Measurements from ENCODE around the gene RBMS3. TPM values are rescaled to one million over a fixed set of nuclear protein-coding genes. Genes with fewer than 3 reads are reported as not detected.

Gene RBMS3
- total and polyA plus RNA-seq, 2 of the 13 experiments (the other 11 are each of a cell fraction or from before 2014, with no cell fraction given): not detected

DNA sequence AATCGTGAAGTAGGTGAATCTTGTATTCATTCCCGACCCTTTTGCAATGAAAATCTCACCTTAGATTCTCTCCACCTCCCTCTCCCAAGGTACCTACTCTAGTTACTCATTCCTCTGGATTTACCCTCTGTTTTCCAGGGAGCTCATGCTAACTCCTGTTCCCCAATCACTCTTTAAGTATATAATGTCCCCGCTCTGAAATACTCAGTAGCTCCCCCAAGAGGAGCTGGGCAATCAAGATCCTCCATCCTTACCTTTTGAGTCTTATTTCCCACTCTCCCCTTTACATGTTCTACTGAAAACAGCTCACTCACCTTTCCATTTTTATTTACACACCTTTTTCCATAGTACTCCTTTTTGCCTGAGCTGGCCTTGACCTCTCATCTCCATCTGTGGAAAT, 599.9 kb downstream of the RBMS3 start:
- no peak overlapping the region for H3K4me3 ChIP-seq (replicated peaks in 1 of 3; ENCODE audit: insufficient read depth in 1 of 3, low read depth in 2 of 3, low read length in 3 of 3)
- no peaks in the 10 kb centered on the region for H3K9me3 ChIP-seq (ENCODE audit: low read length)
- TF ChIP-seq KDM6A (CRISPR knock-in tag; IDR thresholded peaks at IDR 0.05; ENCODE audit: low read depth) (no peak), ZSCAN20 (CRISPR knock-in tag; IDR thresholded peaks at IDR 0.05; ENCODE audit: borderline replicate concordance) (no peak), CC2D1A (CRISPR knock-in tag; IDR thresholded peaks at IDR 0.05) (no peak), NR2F6 (IDR thresholded peaks at IDR 0.05) (no peak), NR2F6 (CRISPR knock-in tag; IDR thresholded peaks at IDR 0.05) (no peak), SMYD3 (CRISPR knock-in tag; IDR thresholded peaks at IDR 0.05) (no peak)
- TF ChIP-seq, protein P1, sequence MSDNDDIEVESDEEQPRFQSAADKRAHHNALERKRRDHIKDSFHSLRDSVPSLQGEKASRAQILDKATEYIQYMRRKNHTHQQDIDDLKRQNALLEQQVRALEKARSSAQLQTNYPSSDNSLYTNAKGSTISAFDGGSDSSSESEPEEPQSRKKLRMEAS (IDR thresholded peaks at IDR 0.05): no peak
- TF ChIP-seq, protein P2, sequence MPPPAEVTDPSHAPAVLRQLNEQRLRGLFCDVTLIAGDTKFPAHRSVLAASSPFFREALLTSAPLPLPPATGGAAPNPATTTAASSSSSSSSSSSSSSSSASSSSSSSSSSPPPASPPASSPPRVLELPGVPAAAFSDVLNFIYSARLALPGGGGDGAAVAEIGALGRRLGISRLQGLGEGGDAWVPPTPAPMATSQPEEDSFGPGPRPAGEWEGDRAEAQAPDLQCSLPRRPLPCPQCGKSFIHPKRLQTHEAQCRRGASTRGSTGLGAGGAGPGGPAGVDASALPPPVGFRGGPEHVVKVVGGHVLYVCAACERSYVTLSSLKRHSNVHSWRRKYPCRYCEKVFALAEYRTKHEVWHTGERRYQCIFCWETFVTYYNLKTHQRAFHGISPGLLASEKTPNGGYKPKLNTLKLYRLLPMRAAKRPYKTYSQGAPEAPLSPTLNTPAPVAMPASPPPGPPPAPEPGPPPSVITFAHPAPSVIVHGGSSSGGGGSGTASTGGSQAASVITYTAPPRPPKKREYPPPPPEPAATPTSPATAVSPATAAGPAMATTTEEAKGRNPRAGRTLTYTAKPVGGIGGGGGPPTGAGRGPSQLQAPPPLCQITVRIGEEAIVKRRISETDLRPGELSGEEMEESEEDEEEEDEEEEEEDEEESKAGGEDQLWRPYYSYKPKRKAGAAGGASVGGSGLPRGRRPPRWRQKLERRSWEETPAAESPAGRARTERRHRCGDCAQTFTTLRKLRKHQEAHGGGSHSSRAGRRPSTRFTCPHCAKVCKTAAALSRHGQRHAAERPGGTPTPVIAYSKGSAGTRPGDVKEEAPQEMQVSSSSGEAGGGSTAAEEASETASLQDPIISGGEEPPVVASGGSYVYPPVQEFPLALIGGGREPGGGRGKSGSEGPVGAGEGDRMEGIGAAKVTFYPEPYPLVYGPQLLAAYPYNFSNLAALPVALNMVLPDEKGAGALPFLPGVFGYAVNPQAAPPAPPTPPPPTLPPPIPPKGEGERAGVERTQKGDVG (CRISPR knock-in tag; IDR thresholded peaks at IDR 0.05; ENCODE audit: borderline replicate concordance): no peak
- intact Hi-C loops (cut with micrococcal nuclease; ENCODE audit: unreplicated experiment): no loop called here
- in situ Hi-C loops (cut with HindIII; ENCODE audit: extremely low pct_ligation_motif_present, low pct_unique_long_range_greater_than_20kb): no loop called here
- ATAC-seq: no peak
- no peak for FAIRE-seq
- no peaks in the 10 kb centered on the region for H3K4me1 ChIP-seq (ENCODE audit: insufficient read depth, low read length)
- BruUV-seq (replicated peaks): no TSS peak
- H3K79me2 ChIP-seq (ENCODE audit: insufficient read depth, low read length): no peaks in the 10 kb centered on the region
- no peak overlapping the region for H3K9ac ChIP-seq (ENCODE audit: insufficient read depth, low read depth, low read length)
- no peak overlapping the region for H3K4me2 ChIP-seq (ENCODE audit: low read depth, low read length)
- no peaks in the 10 kb centered on the region for H4K20me1 ChIP-seq (ENCODE audit: insufficient read depth, low read length)
- DNase-seq (ENCODE audit: low spot score): no peak
- 0% methylated on average over 3 of the region's 3 CpGs for WGBS (ENCODE audit: low lambda C conversion rate)
- no peaks in the 10 kb centered on the region for H3K36me3 ChIP-seq (replicated peaks in 1 of 2; ENCODE audit: control insufficient read depth in 1 of 2, insufficient read depth in 2 of 2, low read length in 2 of 2)
- no peak overlapping the region for H2AFZ ChIP-seq (ENCODE audit: low read length)
- no peak overlapping the region for H3K27ac ChIP-seq (ENCODE audit: extremely low read length, insufficient read depth, low read length)
- CTCF ChIA-PET (ENCODE audit: low intra/inter-chr PET ratio, low total read pairs): no interaction called here
- H3K27me3 ChIP-seq (ENCODE audit: control insufficient read depth in 1 of 2, insufficient read depth in 2 of 2, low read length in 2 of 2): no peaks in the 10 kb centered on the region; a peak in 1 of 5 replicates
- POLR2A ChIA-PET: no interaction called here
